ENCODE results near the gene NDST1.

NDST1 gene

DNA sequence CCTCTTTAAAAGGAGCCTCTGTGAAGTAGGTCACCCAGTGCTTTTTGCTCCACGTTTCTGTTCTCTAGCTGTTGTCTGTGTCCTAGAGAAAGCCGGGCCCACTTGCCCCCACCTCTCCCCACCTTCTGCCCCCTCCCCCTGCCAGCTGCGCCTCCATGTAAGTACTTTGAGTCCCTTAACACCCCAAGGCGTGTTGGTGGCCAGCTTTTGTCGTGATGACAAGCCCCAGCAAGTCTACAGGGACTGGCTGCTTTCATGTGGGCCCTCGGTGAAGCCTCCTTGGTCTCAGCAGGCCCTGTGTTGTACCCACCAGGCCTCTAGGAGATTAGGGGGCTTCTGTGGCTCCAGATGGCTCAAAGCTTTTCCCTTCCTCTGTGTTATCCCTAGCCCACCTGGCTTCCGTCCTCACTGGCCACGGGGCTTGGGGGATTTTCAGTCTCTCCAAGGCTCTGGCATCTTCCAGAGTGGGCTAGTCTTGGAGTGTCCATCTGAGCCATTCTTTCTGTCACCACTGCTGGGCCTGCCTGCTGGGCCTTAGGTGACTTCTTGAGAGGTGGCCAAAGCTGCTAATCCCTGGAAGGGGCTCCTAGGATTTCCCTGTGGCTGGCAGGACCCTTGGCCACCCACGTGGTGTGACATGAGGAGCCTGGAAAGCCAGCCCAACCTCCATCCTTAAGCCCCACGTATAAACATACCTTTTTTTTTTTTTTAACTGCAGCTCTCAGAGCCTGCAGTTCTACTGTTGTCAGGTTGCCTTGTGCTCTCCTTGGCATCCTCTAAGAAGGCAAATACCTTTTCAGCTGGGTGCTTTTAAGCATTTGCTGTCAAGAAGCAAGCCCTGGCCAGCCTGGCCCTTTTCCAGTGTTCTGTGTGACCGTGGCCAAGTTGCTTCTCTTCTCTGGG, 1.1 kb upstream of the NDST1 start:
- H3K27me3 ChIP-seq (replicated peaks), result no peaks in the 10 kb centered on the region
- in situ Hi-C loops (cut with HindIII; ENCODE audit: low pct_ligation_motif_present, low sequenced_read_pairs), result no loop called here
- TF ChIP-seq, protein P1, sequence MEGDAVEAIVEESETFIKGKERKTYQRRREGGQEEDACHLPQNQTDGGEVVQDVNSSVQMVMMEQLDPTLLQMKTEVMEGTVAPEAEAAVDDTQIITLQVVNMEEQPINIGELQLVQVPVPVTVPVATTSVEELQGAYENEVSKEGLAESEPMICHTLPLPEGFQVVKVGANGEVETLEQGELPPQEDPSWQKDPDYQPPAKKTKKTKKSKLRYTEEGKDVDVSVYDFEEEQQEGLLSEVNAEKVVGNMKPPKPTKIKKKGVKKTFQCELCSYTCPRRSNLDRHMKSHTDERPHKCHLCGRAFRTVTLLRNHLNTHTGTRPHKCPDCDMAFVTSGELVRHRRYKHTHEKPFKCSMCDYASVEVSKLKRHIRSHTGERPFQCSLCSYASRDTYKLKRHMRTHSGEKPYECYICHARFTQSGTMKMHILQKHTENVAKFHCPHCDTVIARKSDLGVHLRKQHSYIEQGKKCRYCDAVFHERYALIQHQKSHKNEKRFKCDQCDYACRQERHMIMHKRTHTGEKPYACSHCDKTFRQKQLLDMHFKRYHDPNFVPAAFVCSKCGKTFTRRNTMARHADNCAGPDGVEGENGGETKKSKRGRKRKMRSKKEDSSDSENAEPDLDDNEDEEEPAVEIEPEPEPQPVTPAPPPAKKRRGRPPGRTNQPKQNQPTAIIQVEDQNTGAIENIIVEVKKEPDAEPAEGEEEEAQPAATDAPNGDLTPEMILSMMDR (IDR thresholded peaks at IDR 0.05; ENCODE audit: low read depth, low read length, missing control alignments), result no peak
- H3K36me3 ChIP-seq (replicated peaks), result peaks cover 4% of the 10 kb centered on the region
- H3K27ac ChIP-seq, result no peak overlapping the region
- no peak for DNase-seq
- H3K4me3 ChIP-seq (ENCODE audit: low read depth, low read length), result no peak overlapping the region

DNA sequence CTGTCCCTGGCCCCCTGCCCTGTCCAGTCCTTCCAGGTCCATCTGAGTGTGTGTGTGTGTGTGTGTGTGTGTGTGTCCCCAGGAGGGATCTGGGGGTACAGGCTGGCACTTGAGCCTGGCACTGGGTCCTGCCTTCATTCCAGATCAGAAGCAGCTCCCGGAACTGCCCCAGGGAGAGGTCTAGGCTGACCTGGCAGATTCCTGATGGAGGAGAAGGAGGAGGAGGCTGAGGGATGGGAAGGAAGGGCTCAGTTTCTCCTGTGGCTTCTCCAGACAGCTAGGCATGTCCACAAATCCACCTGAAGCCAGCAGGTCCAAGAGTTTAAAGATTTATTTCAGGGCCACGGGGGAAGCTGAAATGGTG, 328 bp downstream of the NDST1 start:
- no peak for DNase-seq
- in situ Hi-C loops (cut with HindIII; ENCODE audit: low pct_ligation_motif_present, low sequenced_read_pairs), result no loop called here
- TF ChIP-seq, protein P1 (IDR thresholded peaks at IDR 0.05; ENCODE audit: low read depth, low read length, missing control alignments), result no peak
- H3K27ac ChIP-seq, result no peak overlapping the region
- H3K36me3 ChIP-seq (replicated peaks), result peaks cover 4% of the 10 kb centered on the region
- no peak overlapping the region for H3K4me3 ChIP-seq (ENCODE audit: low read depth, low read length)
- no peaks in the 10 kb centered on the region for H3K27me3 ChIP-seq (replicated peaks)

DNA sequence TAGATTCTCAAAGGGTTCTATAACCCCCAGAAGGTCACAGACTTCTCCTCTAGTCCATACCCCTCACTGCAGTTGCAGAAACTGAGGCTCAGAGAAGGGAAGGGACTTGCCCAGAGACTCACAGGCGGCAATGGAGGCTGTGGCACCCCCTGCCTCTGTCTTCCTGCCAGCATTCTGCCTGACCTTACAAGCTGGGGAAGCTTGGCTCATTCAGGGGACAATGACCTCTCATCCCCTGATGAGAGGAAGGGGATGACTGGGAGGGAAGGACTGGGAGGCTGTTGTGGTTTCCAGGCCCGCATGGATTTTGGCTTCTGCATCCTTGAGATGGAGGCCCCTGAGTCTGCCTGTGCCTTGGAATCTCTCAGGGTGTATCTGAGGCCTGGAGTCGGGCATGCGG, 897 bp downstream of the NDST1 start:
- no peak overlapping the region for H3K27ac ChIP-seq
- no peaks in the 10 kb centered on the region for H3K27me3 ChIP-seq (replicated peaks)

DNA sequence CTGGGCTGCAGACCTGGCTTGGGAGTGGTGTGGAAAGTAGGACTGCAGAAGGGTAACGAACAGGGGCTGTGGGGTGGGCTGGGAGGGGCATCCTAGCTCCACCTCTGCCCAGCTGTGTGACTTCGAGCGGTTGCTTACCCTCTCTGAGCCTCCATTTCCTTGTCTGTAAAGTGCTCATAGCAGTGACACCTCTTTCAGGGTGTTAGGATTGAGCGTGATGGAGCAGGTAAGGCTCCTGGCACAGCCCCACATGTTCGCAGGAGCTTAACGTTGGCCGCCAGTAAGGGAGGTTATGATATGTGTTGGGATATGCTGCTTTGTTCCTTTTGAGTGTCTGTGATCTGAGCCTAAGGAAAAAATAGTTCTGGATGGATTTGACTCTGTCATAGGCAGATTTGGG, 2.1 kb downstream of the NDST1 start:
- no peak for DNase-seq
- Histone ChIP-seq H3K4me3 (ENCODE audit: low read depth, low read length) (no peak overlapping the region), H3K36me3 (replicated peaks) (peaks cover 4% of the 10 kb centered on the region), H3K27me3 (replicated peaks) (no peaks in the 10 kb centered on the region), H3K27ac (no peak overlapping the region)
- in situ Hi-C loops (cut with HindIII; ENCODE audit: low pct_ligation_motif_present, low sequenced_read_pairs), result no loop called here
- TF ChIP-seq, protein P1 (IDR thresholded peaks at IDR 0.05; ENCODE audit: low read depth, low read length, missing control alignments), result no peak

More for the DNA sequence above, 897 bp downstream of the NDST1 start:
- no peak for DNase-seq
- in situ Hi-C loops (cut with HindIII; ENCODE audit: low pct_ligation_motif_present, low sequenced_read_pairs), result no loop called here
- no peak overlapping the region for H3K4me3 ChIP-seq (ENCODE audit: low read depth, low read length)
- TF ChIP-seq, protein P1 (IDR thresholded peaks at IDR 0.05; ENCODE audit: low read depth, low read length, missing control alignments), result no peak
- peaks cover 4% of the 10 kb centered on the region for H3K36me3 ChIP-seq (replicated peaks)

DNA sequence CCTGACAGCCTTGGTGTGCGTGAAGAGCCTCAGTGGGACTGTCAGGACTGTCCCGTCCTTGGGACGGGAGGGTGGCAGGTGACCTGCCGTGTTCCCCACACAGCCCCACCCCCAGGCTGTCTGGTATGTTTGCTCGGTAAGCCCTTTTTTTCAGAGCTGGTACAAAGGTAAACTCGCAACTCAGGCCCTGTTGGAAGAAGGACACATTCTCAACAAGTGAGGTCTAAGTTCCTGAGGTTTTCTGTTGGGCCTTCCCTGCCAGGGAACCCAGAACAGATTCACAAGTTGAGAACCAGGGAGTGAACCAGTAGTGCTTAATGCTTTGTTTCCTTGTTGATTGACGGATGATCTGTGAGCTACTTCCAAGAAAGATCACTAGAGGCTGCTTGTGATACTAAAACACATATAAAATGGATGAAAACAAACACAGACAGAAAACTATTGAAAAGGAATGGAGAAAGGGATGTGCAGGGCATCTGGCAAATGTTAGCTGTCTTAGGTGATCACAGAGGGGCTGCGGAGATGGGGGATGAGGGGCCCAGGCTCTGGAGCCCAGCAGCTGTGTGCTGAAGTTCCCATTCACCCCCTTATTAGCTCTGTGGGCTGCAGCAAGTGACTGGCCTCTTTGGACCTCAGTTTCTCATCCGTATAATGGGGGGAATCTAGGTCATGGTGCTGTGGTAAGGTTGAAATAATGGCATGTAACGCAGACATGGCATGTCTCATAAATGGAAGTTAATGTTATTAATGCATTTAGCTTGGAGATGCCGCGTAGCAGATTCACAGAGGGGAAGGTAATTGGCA, 2.7 kb downstream of the NDST1 start:
- no peak for DNase-seq
- peaks cover 4% of the 10 kb centered on the region for H3K36me3 ChIP-seq (replicated peaks)
- TF ChIP-seq, protein P1 (IDR thresholded peaks at IDR 0.05; ENCODE audit: low read depth, low read length, missing control alignments), result no peak
- no peaks in the 10 kb centered on the region for H3K27me3 ChIP-seq (replicated peaks)
- in situ Hi-C loops (cut with HindIII; ENCODE audit: low pct_ligation_motif_present, low sequenced_read_pairs), result no loop called here
- H3K27ac ChIP-seq, result no peak overlapping the region
- H3K4me3 ChIP-seq (ENCODE audit: low read depth, low read length), result no peak overlapping the region

Data from brain microvascular endothelial cell (primary cell).